GF-D8 (cell line): ENCODE measurements around the gene RNF141.

Experiments used
- DNase-seq: peaks from one replicate; lab custom pipeline; 2025; lab: John Stamatoyannopoulos, UW

RNF141 gene

DNA sequence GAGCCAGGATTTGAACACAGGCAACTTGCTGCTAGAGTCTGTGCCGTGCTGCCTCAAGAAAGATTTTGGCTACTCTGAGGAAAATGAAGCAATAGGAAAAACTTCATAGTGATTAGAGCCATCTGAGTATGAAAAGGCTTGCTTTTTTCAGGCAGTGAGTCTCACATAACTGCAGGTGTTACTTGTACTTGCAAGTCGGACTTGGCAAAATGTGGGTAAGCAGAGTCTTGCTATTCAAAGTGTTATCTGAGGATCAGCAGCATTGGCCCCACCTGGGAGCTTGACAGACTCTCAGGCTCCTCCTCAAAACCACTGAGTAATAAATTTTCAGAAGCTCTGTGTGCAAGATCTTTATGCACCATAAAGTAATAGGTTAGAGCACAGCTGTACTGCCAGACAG is 18.1 kb downstream of the RNF141 start:
- DNase-seq = no peak

DNA sequence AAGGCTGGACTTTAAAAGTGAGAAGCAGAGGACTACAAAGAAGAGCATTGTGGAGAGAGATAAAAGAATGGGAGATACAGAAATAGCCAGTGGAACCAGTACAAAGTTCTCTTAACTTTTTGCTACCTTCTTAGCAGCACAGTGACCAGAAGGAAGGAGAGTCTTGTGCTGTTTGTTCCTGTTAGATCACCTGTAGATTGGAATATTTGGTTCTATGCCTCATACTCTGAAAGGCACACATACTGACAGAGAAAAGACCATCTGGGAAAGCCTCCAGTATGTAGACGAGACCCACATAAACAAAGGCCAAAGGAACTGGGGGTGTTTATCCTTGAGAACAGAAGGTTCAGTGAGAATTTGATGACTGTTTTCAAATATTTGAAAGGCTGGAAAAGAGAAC is 18.7 kb downstream of the RNF141 start:
- DNase-seq = no peak

GRCh38 chr11:10520562-10520961 is 20.4 kb downstream of the RNF141 start:
- no peak for DNase-seq

- DNase-seq = no peak
These were observed 21.4 kb downstream of the RNF141 start for GRCh38 chr11:10519630-10520029.

GRCh38 chr11:10518891-10519290 is 22.1 kb downstream of the RNF141 start:
- no peak for DNase-seq

DNA sequence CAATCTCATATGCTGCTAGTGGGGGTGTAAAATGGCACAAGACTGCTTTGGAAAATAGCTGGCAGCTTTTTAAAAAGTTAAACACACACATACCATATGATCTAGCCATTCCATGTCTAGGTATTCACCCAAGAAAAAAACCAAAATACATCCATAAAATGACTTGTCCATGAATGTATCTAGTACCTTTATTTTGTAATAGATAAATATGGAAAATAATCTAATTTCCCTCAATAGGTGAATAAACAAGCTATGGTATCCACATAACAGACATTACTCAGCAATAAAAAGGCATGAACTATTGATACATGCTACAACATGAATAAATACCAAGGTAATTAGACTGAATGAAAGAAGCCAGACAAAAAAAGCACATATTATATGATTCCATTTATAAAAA is 22.9 kb downstream of the RNF141 start:
- DNase-seq = no peak

DNA sequence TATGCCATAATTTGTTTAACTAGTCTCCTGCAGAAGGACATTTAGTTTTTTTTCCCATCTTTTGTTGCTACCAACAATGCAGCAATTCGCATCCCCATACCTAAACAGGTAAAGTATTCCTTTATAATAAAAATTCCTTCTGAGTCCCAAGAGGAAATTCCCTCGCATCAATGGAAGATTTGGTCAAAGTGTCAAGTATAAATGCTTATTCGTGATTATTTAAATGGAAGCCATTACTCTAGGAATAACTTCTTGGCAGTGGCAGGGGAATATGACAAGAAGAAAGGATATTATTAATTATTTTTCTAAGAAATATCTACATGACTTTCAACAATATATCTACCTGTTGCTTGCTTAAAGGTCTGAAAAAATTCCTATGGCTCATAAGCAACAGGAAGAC is 25.6 kb downstream of the RNF141 start:
- DNase-seq = no peak

DNA sequence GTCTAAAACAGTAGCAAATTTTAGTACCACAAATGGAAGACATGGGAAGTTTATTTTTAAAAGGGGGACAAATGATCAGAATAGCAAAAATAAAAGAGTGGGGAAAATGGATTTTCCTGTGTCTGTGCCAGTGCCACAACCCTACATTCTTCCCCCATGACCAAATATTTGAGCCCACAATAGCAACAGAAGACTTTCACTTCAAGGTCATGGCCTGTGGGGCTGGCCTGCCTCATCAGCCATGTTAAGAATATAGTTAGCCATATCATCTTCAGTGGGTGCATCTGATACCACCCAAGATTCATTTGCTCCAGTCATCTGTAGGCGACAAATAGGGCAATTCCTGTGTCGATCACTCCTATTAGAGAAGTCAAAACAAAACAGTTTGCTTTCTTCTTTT is 26.3 kb downstream of the RNF141 start:
- no peak for DNase-seq

DNA sequence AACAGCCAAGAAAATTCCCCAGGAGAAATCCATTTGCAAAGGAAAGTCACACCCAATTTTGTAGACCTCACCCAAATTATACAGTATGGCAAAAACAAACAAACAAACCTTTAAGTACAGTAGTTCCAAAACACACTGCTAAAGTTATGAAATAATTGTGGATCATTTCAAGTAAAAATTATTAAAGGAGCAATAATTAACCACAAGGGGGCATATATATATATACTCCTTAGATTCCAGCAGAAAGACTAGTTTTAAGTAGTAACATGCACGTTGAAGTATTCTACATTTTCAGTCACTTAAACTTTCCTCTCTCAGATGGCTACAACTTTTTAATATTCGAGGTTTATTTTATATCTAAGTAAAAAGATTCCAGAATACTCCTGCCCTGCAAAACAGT is 26.8 kb downstream of the RNF141 start:
- no peak for DNase-seq

DNA sequence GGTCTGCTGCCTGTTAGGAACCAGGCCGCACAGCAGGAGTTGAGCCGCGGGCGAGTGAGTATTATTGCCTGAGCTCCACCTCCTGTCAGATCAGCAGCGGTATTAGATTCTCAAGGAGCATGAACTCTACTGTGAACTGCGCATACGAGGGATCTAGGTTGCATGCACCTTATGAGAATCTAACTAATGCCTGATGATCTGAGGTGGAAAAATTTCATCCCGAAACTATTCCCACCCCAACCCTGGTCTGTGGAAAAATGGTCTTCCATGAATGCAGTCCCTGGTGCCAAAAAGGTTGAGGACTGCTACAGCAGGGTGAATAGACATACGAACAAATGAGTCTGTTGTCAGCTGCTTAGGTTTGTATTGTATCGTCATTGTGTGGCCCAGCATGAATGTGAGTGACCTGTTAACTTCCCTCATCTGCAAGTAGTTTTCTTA is 29.8 kb downstream of the RNF141 start:
- DNase-seq = no peak

GRCh38 chr11:10506008-10506370 is 35.0 kb downstream of the RNF141 start:
- DNase-seq = no peak

DNA sequence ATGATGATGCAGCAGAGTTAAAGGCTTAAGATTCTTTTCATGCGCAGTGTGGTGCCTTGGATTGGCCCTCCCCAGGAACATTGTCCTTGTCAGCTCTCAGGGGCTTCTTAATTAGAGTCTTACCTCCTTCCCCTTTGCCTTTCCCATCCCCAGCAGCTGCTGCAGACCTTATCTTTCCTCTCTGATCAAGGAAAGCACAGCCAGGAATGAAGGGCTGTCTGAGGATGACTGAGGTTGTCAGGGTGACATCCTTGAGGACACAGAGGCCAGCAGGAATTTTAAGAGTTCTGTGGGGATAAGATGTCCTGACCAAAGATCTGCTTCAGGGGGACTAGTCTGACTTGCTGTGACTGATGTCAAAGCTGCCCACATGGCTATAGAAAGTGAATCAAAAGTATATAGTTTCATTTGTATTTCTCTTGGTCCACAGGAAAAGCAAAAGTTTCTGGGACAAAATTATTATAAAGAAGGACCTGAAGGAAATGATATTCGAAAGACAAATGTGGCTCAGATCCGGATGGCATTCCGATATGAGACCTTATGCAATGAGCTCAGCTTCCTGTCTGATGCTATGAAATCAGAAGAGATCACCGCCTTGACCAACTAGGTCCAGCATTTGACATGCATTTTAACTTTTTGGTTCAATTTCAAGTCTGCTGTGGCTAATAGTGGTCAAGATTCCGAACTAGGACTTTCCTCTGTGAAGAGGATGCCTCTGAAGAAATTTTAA is 35.5 kb downstream of the RNF141 start:
- no peak for DNase-seq

DNA sequence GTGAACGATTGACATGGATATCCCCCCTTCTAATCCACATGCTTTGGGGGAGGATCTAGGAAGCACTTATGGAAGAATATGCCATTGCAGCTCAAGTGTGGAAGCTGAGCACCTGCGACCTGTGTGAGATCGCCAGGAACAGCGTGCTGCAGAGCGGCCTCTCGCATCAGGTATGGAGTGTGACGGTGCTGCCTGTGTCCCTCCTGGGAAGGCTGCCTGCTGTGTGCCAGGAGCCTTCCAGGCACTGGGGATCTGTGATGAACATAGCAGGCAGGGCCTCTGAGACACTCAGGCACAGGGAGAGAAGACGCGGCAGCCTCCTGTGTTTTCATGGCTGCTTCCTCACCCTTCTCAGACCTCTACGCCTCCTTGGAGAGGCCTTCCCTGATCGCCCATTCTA is 36.5 kb downstream of the RNF141 start:
- no peak for DNase-seq

GRCh38 chr11:10503777-10504480 is 37.1 kb downstream of the RNF141 start:
- DNase-seq = no peak

GRCh38 chr11:10503221-10503620 is 37.8 kb downstream of the RNF141 start:
- peak; percentile 44 for DNase-seq

DNA sequence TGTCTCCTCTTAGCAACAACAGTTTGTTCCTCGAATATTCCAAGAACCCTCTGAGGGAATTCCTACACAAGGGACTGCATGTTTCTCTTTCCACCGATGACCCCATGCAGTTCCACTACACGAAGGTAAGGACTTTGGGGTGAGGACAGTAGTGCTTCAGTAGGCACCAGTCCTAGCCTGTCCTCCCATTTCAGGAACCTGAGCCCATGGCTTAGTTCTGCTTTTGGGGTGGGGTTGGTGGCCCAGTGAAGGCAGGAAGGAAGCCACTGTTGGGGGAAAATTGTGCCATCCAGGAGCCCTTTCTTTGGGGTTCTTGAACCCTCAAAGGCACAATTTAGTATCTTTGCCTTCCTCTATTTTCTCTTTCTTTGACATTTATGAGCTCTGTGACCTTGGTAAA is 38.2 kb downstream of the RNF141 start:
- DNase-seq = no peak

GRCh38 chr11:10502065-10502680 is 38.8 kb downstream of the RNF141 start:
- no peak for DNase-seq

DNA sequence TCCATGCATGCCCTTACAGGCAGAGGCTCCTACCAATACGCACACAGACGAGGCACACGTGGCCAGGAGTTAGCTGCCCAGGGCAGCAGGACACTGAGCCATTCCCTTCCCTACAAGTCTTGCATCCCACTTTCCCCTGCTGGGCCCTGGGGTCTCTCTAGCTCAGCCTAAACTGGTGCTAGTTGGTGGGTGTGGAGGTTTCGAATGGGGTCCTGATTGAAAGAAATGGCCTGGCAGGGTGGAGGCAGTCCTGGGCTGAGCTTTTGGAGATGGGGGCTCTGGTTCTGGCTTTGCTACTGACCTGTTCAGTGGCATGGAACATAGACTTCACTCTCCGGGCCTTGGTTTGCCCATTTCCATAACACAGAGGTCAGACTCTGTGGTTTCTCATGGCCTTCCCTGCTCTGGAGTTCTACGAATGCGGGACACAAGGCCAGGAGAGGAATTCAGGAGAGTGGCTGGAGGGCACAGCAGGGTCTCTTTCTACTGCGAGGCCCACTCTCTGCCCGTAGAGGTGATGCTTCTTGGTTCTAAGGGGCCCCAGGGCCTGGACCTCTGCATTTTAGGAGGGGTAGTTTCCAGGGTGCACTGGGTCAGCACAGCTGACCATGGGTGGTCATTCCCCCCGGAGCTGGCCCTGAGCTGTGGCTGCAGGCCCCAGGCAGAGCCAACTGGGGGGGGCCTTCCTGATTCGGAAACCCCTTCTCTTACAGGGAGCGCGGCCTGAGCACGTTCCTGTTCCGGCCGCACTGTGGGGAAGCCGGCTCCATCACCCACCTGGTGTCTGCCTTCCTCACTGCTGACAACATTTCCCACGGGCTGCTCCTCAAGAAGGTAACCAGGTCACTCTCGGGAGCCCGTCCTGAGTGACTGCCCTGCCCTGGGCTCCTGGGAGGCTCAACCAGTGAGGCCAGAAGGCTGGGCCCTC is 40.0 kb downstream of the RNF141 start:
- no peak for DNase-seq

- DNase-seq = no peak
These were observed 40.9 kb downstream of the RNF141 start for GRCh38 chr11:10499874-10500601.

GRCh38 chr11:10499452-10499851 is 41.5 kb downstream of the RNF141 start:
- no peak for DNase-seq

DNA sequence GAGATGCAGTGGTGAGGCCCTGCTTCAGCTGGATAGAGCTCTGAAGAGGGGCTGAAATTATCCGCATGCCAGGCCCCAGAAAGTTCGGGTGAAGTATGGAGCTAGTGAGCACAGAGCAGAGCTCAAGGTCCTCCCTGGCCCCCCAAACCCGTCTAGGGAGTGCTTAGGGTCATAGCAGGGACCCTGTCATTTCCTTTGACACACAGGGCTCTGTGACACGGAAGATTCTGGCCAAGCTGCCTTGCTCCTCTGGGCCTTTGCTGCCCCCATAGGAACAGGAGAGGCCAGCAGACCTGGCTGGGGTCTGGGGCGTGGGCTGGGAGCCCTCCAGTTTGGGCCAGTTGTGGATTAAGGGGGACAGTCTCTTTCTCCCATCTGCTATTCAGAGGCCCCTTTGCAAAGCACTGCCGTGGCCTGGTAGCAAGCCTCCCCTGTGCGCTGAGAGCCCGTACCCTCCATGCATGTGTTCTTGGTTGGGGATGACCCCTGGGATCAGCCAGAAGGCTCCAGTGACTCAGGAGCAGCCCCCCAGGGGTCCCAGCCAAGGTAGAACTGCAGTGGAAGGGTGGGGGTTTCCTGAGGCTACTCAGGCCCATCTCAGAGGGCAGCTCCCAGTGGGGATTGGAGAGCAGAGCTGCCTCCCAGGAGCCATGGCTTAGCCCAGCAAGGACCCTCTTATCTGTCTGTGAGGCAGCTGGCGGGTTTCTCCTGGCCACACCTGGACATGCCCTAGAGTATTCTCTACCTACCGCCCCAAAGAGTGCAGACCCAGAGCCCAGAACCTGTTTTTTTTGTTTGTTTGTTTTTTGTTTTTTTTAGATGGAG is 42.3 kb downstream of the RNF141 start:
- DNase-seq = no peak
